ENCODE measurements around the gene TXLNB.

- TF ChIP-seq EZH2 (IDR thresholded peaks at IDR 0.05; ENCODE audit: borderline replicate concordance) = no peak
- TF ChIP-seq CTCF (IDR thresholded peaks at IDR 0.05; ENCODE audit: poor library complexity) = no peak
Observed at GRCh38 chr6:139287868-139288267, 3.9 kb downstream of the TXLNB start.

Measured in hepatocyte (in vitro differentiated cells).